ENCODE data around the gene UCHL3.

UCHL3 gene

GRCh38 chr13:75603038-75603437 is 53.4 kb downstream of the UCHL3 start:
- Histone ChIP-seq H3K9ac (ENCODE audit: low read depth, low read length, poor library complexity, severe bottlenecking) (no peak overlapping the region), H3K9me3 (ENCODE audit: insufficient read depth, low read depth, low read length) (no peaks in the 10 kb centered on the region), H3K4me2 (ENCODE audit: low read depth, low read length, poor library complexity, severe bottlenecking) (no peak overlapping the region), H3K4me1 (ENCODE audit: insufficient read depth, low read length, poor library complexity, severe bottlenecking) (no peaks in the 10 kb centered on the region), H3K27me3 (ENCODE audit: insufficient read depth, low read length, poor library complexity, severe bottlenecking) (no peaks in the 10 kb centered on the region), H3F3A (ENCODE audit: low read depth) (no peaks in the 10 kb centered on the region), H3K79me2 (ENCODE audit: insufficient read depth, low read length) (no peaks in the 10 kb centered on the region), H3K9me2 (replicated peaks; ENCODE audit: low read depth, low read length) (no peaks in the 10 kb centered on the region), H2AFZ (ENCODE audit: low read length) (no peak overlapping the region), H3K4me3 (ENCODE audit: low read length, poor library complexity, severe bottlenecking) (no peak overlapping the region), H4K20me1 (ENCODE audit: insufficient read depth, low read length, poor library complexity, severe bottlenecking) (no peaks in the 10 kb centered on the region), H3K36me3 (ENCODE audit: insufficient read depth, low read length) (peaks cover 41% of the 10 kb centered on the region; the same call in 1 of the 2 replicates)
- TF ChIP-seq CTCF (conservative IDR thresholded peaks at IDR 0.05; ENCODE audit: low read length) (no peak), EZH2phosphoT487 (IDR thresholded peaks at IDR 0.05; ENCODE audit: borderline replicate concordance) (no peak)

- no peaks in the 10 kb centered on the region for H3K4me1 ChIP-seq (ENCODE audit: insufficient read depth, low read length, poor library complexity, severe bottlenecking)
- H3K9ac ChIP-seq (ENCODE audit: low read depth, low read length, poor library complexity, severe bottlenecking) = no peak overlapping the region
These were observed 57.9 kb downstream of the UCHL3 start for GRCh38 chr13:75607447-75607846.

GRCh38 chr13:75610466-75610865 is 60.9 kb downstream of the UCHL3 start:
- Histone ChIP-seq H3K4me3 (ENCODE audit: low read length, poor library complexity, severe bottlenecking) (no peak overlapping the region), H2AFZ (ENCODE audit: low read length) (no peak overlapping the region), H3K36me3 (ENCODE audit: insufficient read depth, low read length) (peaks cover 27% of the 10 kb centered on the region; the same call in 1 of the 2 replicates), H3K9ac (ENCODE audit: low read depth, low read length, poor library complexity, severe bottlenecking) (no peak overlapping the region), H3K79me2 (ENCODE audit: insufficient read depth, low read length) (no peaks in the 10 kb centered on the region), H3K4me2 (ENCODE audit: low read depth, low read length, poor library complexity, severe bottlenecking) (no peak overlapping the region), H3K4me1 (ENCODE audit: insufficient read depth, low read length, poor library complexity, severe bottlenecking) (no peaks in the 10 kb centered on the region), H3K9me2 (replicated peaks; ENCODE audit: low read depth, low read length) (no peaks in the 10 kb centered on the region), H4K20me1 (ENCODE audit: insufficient read depth, low read length, poor library complexity, severe bottlenecking) (no peaks in the 10 kb centered on the region), H3F3A (ENCODE audit: low read depth) (no peaks in the 10 kb centered on the region), H3K27me3 (ENCODE audit: insufficient read depth, low read length, poor library complexity, severe bottlenecking) (no peaks in the 10 kb centered on the region), H3K9me3 (ENCODE audit: insufficient read depth, low read depth, low read length) (no peaks in the 10 kb centered on the region)
- no peak for TF ChIP-seq EZH2phosphoT487 (IDR thresholded peaks at IDR 0.05; ENCODE audit: borderline replicate concordance)
- no peak for TF ChIP-seq CTCF (conservative IDR thresholded peaks at IDR 0.05; ENCODE audit: low read length)

More at GRCh38 chr13:75607447-75607846, 57.9 kb downstream of the UCHL3 start:
- no peaks in the 10 kb centered on the region for H3K9me2 ChIP-seq (replicated peaks; ENCODE audit: low read depth, low read length)
- peaks cover 30% of the 10 kb centered on the region; the same call in 1 of the 2 replicates for H3K36me3 ChIP-seq (ENCODE audit: insufficient read depth, low read length)
- H3F3A ChIP-seq (ENCODE audit: low read depth) = no peaks in the 10 kb centered on the region
- H3K27me3 ChIP-seq (ENCODE audit: insufficient read depth, low read length, poor library complexity, severe bottlenecking) = no peaks in the 10 kb centered on the region
- TF ChIP-seq CTCF (conservative IDR thresholded peaks at IDR 0.05; ENCODE audit: low read length) (no peak), EZH2phosphoT487 (IDR thresholded peaks at IDR 0.05; ENCODE audit: borderline replicate concordance) (no peak)
- H2AFZ ChIP-seq (ENCODE audit: low read length) = no peak overlapping the region
- H3K4me3 ChIP-seq (ENCODE audit: low read length, poor library complexity, severe bottlenecking) = no peak overlapping the region
- no peak overlapping the region for H3K4me2 ChIP-seq (ENCODE audit: low read depth, low read length, poor library complexity, severe bottlenecking)
- no peaks in the 10 kb centered on the region for H3K9me3 ChIP-seq (ENCODE audit: insufficient read depth, low read depth, low read length)
- no peaks in the 10 kb centered on the region for H3K79me2 ChIP-seq (ENCODE audit: insufficient read depth, low read length)
- no peaks in the 10 kb centered on the region for H4K20me1 ChIP-seq (ENCODE audit: insufficient read depth, low read length, poor library complexity, severe bottlenecking)

All from Loucy (cell line).